Parathyroid adenoma (tissue), 2 donors: ENCODE results near the gene PRMT7.

Source experiments
- H2AFZ ChIP-seq: fragments of 300-600 bp; sonication (generic); one replicate; pipeline ENCODE4 v1.7.0; 2017; ENCODE audit warnings: antibody characterized with exemption, mild to moderate bottlenecking
- H3K27ac ChIP-seq: fragments of 300-600 bp; sonication (generic); one replicate; pipeline ENCODE4 v1.7.0; 2017
- H3K27me3 ChIP-seq: fragments of 300-600 bp; sonication (generic); one replicate; pipeline ENCODE4 v1.7.0; 2017; ENCODE audit warnings: low read length; ENCODE audit not compliant: control insufficient read depth, insufficient read depth
- H3K36me3 ChIP-seq: fragments of 300-600 bp; sonication (generic); one replicate; pipeline ENCODE4 v1.7.0; 2017; ENCODE audit warnings: low read length; ENCODE audit not compliant: control insufficient read depth, insufficient read depth
- H3K4me1 ChIP-seq: fragments of 300-600 bp; sonication (generic); one replicate; pipeline ENCODE4 v1.7.0; 2017; ENCODE audit warnings: control low read depth
- H3K4me2 ChIP-seq: fragments of 300-600 bp; sonication (generic); one replicate; pipeline ENCODE4 v1.7.0; 2017; ENCODE audit warnings: low read length
- H3K4me3 ChIP-seq: fragments of 300-600 bp; sonication (generic); one replicate; pipeline ENCODE4 v1.7.0; 2017; ENCODE audit warnings: low read depth, low read length
- H3K79me2 ChIP-seq: fragments of 300-600 bp; sonication (generic); one replicate; pipeline ENCODE4 v1.7.0; 2017; ENCODE audit warnings: control low read depth
- H3K9ac ChIP-seq: fragments of 300-600 bp; sonication (generic); one replicate; pipeline ENCODE4 v1.7.0; 2017; ENCODE audit warnings: mild to moderate bottlenecking
- H3K9me3 ChIP-seq: fragments of 300-600 bp; sonication (generic); one replicate; pipeline ENCODE4 v1.7.0; 2017; ENCODE audit warnings: low read length; ENCODE audit not compliant: control insufficient read depth
- TF ChIP-seq, protein P1 (sequence below): fragments of 300-600 bp; sonication (generic); IDR thresholded peaks from one replicate; pipeline ENCODE4 v1.7.0; 2017; ENCODE audit warnings: antibody characterized with exemption, mild to moderate bottlenecking
- donor health status: primary hyperparathyroidism.

PRMT7 gene

DNA sequence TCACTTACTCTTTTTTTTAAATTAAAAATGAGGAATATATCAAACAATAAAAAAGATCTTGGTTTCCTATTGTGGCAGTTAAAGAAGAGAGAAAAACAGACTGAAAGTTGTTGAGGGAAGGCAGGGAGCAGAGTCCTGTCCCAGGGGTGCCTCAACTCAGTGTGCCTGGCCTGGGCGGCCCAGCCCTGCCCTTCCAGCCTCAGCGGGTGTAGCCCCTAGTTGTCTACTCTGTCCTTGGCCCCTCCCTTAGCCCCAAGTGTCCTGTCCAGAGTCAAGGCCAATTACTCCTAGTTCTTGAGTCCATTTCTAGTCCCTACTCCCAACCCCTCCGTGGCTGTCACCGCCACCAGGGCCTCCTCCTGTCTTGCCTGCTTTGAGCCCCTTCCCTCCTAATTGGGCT, 85.0 kb downstream of the PRMT7 start:
- Histone ChIP-seq H3K4me3 (no peak overlapping the region), H3K36me3 (no peaks in the 10 kb centered on the region), H3K79me2 (no peaks in the 10 kb centered on the region), H3K9me3 (no peaks in the 10 kb centered on the region), H3K9ac (no peak overlapping the region), H3K4me2 (no peak overlapping the region), H2AFZ (no peak overlapping the region), H3K27me3 (no peaks in the 10 kb centered on the region), H3K4me1 (no peaks in the 10 kb centered on the region), H3K27ac (no peak overlapping the region)
- TF ChIP-seq, protein P1, sequence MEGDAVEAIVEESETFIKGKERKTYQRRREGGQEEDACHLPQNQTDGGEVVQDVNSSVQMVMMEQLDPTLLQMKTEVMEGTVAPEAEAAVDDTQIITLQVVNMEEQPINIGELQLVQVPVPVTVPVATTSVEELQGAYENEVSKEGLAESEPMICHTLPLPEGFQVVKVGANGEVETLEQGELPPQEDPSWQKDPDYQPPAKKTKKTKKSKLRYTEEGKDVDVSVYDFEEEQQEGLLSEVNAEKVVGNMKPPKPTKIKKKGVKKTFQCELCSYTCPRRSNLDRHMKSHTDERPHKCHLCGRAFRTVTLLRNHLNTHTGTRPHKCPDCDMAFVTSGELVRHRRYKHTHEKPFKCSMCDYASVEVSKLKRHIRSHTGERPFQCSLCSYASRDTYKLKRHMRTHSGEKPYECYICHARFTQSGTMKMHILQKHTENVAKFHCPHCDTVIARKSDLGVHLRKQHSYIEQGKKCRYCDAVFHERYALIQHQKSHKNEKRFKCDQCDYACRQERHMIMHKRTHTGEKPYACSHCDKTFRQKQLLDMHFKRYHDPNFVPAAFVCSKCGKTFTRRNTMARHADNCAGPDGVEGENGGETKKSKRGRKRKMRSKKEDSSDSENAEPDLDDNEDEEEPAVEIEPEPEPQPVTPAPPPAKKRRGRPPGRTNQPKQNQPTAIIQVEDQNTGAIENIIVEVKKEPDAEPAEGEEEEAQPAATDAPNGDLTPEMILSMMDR, result no peak

DNA sequence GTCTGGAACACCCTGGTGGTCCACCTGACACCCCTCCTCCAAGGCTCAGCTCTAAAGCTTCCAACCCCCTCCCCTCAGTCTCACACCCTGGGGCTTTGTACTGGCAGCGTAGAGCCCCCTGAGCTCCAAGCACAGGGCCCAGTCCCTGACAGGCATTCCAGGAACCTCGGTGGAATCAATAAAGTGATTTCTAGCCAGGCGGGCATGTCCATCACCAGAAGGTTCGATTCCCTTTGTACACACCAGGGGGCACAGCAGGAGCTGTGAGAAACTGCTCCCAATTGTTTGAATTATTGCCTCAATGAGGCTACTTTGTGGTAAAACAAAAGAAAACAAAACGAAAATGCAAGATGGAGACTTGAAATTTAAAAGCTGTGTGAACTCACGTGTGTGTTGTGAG, 85.7 kb downstream of the PRMT7 start:
- no peaks in the 10 kb centered on the region for H3K9me3 ChIP-seq
- H3K36me3 ChIP-seq, result no peaks in the 10 kb centered on the region
- H3K27ac ChIP-seq, result no peak overlapping the region
- H3K27me3 ChIP-seq, result no peaks in the 10 kb centered on the region
- no peak overlapping the region for H3K9ac ChIP-seq
- H3K79me2 ChIP-seq, result no peaks in the 10 kb centered on the region
- TF ChIP-seq, protein P1, result peak; percentile 77
- H2AFZ ChIP-seq, result no peak overlapping the region
- H3K4me1 ChIP-seq, result no peaks in the 10 kb centered on the region
- H3K4me3 ChIP-seq, result no peak overlapping the region
- no peak overlapping the region for H3K4me2 ChIP-seq

DNA sequence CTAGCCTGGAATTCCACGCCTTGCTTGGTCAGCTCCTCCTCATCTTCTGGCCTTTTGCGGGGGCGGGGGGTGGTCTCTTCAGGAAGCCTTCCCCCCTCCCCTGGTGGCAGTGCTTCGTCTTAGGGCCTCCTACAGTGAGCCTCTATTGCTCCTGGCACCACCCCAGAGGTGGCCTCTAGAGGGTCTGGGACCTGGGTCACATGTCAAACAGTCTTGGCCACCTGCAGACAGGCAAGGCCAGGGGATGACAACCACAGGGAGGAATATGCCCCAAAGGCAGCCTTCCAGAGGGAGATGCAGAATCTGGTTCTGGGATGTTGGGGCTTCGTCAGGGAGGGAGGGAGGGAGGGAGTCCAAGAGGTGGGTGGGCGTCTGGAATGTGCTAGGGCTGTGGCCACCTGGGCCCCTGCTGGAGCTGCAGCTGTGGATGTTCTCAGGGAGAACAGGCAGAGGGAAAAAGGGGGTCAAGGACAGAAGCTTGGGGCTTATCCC, 86.9 kb downstream of the PRMT7 start:
- Histone ChIP-seq H3K4me1 (no peaks in the 10 kb centered on the region), H3K4me2 (no peak overlapping the region), H3K36me3 (no peaks in the 10 kb centered on the region), H3K9ac (no peak overlapping the region), H2AFZ (no peak overlapping the region), H3K4me3 (no peak overlapping the region), H3K9me3 (no peaks in the 10 kb centered on the region), H3K27ac (no peak overlapping the region), H3K79me2 (no peaks in the 10 kb centered on the region), H3K27me3 (no peaks in the 10 kb centered on the region)
- TF ChIP-seq, protein P1, result no peak

DNA sequence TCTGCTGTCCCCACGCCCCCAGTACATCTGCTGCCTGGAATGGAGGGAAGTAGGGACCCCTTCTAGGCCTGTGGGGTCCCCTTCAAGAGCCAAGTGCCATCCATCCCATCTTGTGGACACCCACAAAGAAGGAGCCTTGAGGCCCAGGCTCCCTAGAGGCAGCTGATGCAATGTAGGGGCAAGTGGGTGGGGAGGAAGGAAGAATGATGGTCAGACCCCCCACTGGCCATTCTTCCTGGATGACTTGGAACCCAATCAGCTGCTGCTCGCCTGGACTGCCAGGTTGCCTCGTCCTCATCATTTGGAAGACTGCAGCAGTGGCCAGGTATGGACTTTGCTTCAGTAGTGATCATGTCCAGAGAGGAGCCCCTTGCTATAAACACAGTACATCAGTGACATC, 88.6 kb downstream of the PRMT7 start:
- Histone ChIP-seq H3K79me2 (no peaks in the 10 kb centered on the region), H3K4me2 (no peak overlapping the region), H3K36me3 (no peaks in the 10 kb centered on the region), H3K9me3 (no peaks in the 10 kb centered on the region), H3K9ac (no peak overlapping the region), H3K27ac (no peak overlapping the region), H3K27me3 (no peaks in the 10 kb centered on the region), H3K4me3 (no peak overlapping the region), H3K4me1 (no peaks in the 10 kb centered on the region), H2AFZ (no peak overlapping the region)
- TF ChIP-seq, protein P1, result no peak

DNA sequence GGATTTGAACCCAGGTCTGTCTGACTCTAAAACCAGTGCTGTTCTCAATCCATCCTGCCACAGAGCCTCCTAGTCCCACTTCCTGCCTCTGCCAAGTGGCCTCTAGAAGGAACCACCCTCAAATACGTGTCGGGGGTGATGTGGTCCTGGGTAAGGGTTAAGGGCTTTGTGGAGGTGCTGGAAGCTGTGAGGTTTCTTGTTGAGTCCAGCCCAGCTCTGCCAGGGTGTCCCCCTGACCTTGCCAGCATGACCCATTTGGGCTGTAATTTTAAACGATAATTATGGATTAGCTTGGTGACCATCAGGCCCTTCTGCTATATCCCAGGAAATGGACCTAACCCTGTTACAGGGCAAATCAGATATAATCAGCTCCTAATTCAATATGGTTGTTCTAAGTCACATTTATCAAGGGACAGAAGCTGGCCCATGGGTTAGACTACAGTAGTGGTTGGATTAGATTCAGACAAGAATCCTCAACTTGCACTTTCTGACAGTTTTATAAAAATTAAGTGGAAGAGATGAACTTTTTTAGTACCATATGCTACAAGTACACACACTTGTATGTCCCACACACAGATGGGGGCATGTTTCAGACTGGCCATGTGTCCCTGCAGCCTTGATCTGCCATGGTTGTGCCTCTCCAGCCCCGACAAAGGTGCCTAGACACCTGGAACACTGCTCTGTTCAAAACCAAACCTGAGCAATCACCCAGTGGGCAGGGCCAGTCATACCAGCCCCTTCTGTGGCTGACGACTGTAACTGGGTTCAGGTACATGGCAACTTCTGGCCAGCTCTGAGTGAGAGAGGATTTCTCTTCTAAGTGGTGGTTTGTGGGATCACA, 89.5 kb downstream of the PRMT7 start:
- H3K9ac ChIP-seq, result no peak overlapping the region
- no peaks in the 10 kb centered on the region for H3K27me3 ChIP-seq
- TF ChIP-seq, protein P1, result no peak
- H3K4me1 ChIP-seq, result no peaks in the 10 kb centered on the region
- H3K36me3 ChIP-seq, result no peaks in the 10 kb centered on the region
- H3K27ac ChIP-seq, result no peak overlapping the region
- H3K79me2 ChIP-seq, result no peaks in the 10 kb centered on the region
- H3K9me3 ChIP-seq, result no peaks in the 10 kb centered on the region
- H3K4me3 ChIP-seq, result no peak overlapping the region
- H2AFZ ChIP-seq, result no peak overlapping the region
- no peak overlapping the region for H3K4me2 ChIP-seq
